Right atrium auricular region (tissue), 2 donors: ENCODE data around the gene FRMD3. TPM values are rescaled to one million over a fixed set of nuclear protein-coding genes. Genes with fewer than 3 reads are reported as not detected.
A peak's percentile ranks its signal among the peaks of the same experiment; 100 is the strongest.

Experiments used
- DNase-seq: peaks from one replicate; pipeline ENCODE4 v3.0.0-alpha.2; 2019; ENCODE audit warnings: low spot score
- H3K27ac ChIP-seq, 2 donors: fragments of 200-600 bp; sonication (generic); 1 replicate in 1 of 2; 2 replicates in 1 of 2; pipeline ENCODE4 v1.5.1; 2016 to 2019
- H3K27me3 ChIP-seq, 2 donors: fragments of 200-600 bp; sonication (generic); one replicate each; pipeline versions ENCODE4 v1.5.1 to v1.6.0; 2017 to 2019
- H3K36me3 ChIP-seq: fragments of 200-600 bp; sonication (generic); one replicate; pipeline ENCODE4 v1.5.1; 2016
- H3K4me1 ChIP-seq, 2 donors: fragments of 200-600 bp; sonication (generic); one replicate each; pipeline versions ENCODE4 v1.5.1 to v1.6.0; 2017 to 2019
- H3K4me3 ChIP-seq, 2 donors: fragments of 200-600 bp; sonication (generic); 1 replicate in 1 of 2; 2 replicates in 1 of 2; pipeline ENCODE4 v1.5.1; 2017 to 2019; ENCODE audit warnings: mild to moderate bottlenecking in 1 of 2, moderate library complexity in 1 of 2
- H3K9me3 ChIP-seq, 2 donors: fragments of 200-600 bp; sonication (generic); one replicate each; pipeline ENCODE4 v1.5.1; 2019
- CTCF ChIP-seq, 2 donors: fragments of 200-600 bp; sonication (generic); IDR thresholded peaks; one replicate each; pipeline ENCODE4 v1.5.1; 2019; ENCODE audit warnings: antibody characterized with exemption in 2 of 2
- total RNA-seq, 2 donors: library from RNA; depleted of rRNA; stranded (reverse); fragments of >200 nt; gene quantifications; one replicate each; pipeline ENCODE4 v1.1.0, GENCODE V29; 2016

Gene FRMD3
- total RNA-seq, 2 donors from 2014 or later, result 31.4 to 77.5 TPM

DNA sequence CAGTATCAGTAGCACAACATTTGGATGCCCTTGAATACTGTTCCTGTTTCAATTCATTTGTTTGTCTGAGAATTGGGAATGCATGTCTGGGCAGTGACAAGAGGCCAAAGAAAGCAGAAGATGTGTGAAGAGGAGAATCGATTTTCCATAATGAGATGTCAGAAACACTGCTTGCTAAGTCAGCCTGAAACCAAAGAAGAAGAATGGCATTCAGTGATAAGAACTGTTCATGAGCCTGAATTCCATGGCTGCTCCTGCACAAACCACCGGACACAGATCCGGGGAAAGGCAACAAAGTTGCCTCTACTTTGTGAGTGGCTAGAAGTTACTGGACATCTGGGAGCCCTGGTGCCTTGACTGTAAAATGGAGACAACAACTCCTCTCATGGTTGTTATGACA, 268.1 kb downstream of the FRMD3 start:
- TF ChIP-seq CTCF (IDR thresholded peaks at IDR 0.05), result no peak
- H3K27ac ChIP-seq, result peak overlapping the region in 1 of 2 donors; percentile 41
- peaks cover 0 to 46% of the 10 kb centered on the region in 2 donors for H3K4me1 ChIP-seq

GRCh38 chr9:83267741-83268140, 270.5 kb downstream of the FRMD3 start:
- no peaks in the 10 kb centered on the region for H3K9me3 ChIP-seq
- no peak for DNase-seq
- no peaks in the 10 kb centered on the region for H3K36me3 ChIP-seq
- no peak overlapping the region for H3K4me3 ChIP-seq
- no peak for TF ChIP-seq CTCF (IDR thresholded peaks at IDR 0.05)
- H3K27ac ChIP-seq, result peak overlapping the region; percentile 70 to 89
- H3K4me1 ChIP-seq, result peaks cover 0 to 53% of the 10 kb centered on the region in 2 donors
- H3K27me3 ChIP-seq, result no peaks in the 10 kb centered on the region

More for the DNA sequence above, 268.1 kb downstream of the FRMD3 start:
- H3K4me3 ChIP-seq, result no peak overlapping the region
- no peaks in the 10 kb centered on the region for H3K36me3 ChIP-seq
- H3K9me3 ChIP-seq, result no peaks in the 10 kb centered on the region
- H3K27me3 ChIP-seq, result no peaks in the 10 kb centered on the region
- no peak for DNase-seq

GRCh38 chr9:83266666-83267496, 271.3 kb downstream of the FRMD3 start:
- Histone ChIP-seq H3K4me3 (peak overlapping the region; percentile 22 to 34), H3K27me3 (no peaks in the 10 kb centered on the region), H3K27ac (peak overlapping the region; percentile 70 to 89), H3K9me3 (no peaks in the 10 kb centered on the region), H3K36me3 (no peaks in the 10 kb centered on the region), H3K4me1 (peaks cover 0 to 56% of the 10 kb centered on the region in 2 donors)
- TF ChIP-seq CTCF (IDR thresholded peaks at IDR 0.05), result no peak
- DNase-seq, result peak; percentile 62

- H3K27ac ChIP-seq, result peak overlapping the region; percentile 70 to 89
- no peak for TF ChIP-seq CTCF (IDR thresholded peaks at IDR 0.05)
- peaks cover 0 to 50% of the 10 kb centered on the region in 2 donors for H3K4me1 ChIP-seq
- H3K9me3 ChIP-seq, result no peaks in the 10 kb centered on the region
- H3K4me3 ChIP-seq, result peak overlapping the region; percentile 22 to 34
- no peaks in the 10 kb centered on the region for H3K27me3 ChIP-seq
- H3K36me3 ChIP-seq, result no peaks in the 10 kb centered on the region
- no peak for DNase-seq
These were observed 271.9 kb downstream of the FRMD3 start for GRCh38 chr9:83266331-83266665.

- Histone ChIP-seq H3K27me3 (no peaks in the 10 kb centered on the region), H3K4me1 (peaks cover 0 to 36% of the 10 kb centered on the region in 2 donors), H3K9me3 (no peaks in the 10 kb centered on the region), H3K4me3 (no peak overlapping the region), H3K36me3 (no peaks in the 10 kb centered on the region), H3K27ac (peak overlapping the region in 1 of 2 donors; percentile 25)
- no peak for TF ChIP-seq CTCF (IDR thresholded peaks at IDR 0.05)
- DNase-seq, result no peak
These were observed 273.9 kb downstream of the FRMD3 start for GRCh38 chr9:83264315-83264714.
